ENCODE measurements around the gene TMEM235. TPM values are rescaled to one million over a fixed set of nuclear protein-coding genes. Genes with fewer than 3 reads are reported as not detected.

The TMEM235 gene
- total and polyA plus RNA-seq, 4 donors, result 0.02 TPM; not detected in 3

DNA sequence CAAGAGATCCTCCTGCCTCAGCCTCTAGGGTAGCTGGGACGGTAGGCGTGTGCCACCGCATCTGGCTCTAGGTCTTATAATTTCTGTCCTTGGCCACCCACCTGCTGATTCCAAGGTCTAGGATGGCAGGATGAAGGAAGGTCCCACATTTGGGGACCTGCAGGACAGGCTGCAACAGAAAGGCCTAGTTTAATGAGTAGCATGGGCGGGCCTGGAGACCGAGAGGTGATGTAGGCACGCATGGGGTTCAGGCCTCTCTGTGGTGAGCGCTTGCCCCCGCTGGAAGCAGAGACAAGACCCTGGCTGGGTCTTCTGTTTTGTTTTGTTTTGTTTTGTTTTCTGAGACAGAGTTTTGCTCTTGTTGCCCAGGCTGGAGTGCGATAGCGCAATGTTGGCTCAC is 33.7 kb downstream of the TMEM235 start:
- no peak overlapping the region for H3K4me3 ChIP-seq (ENCODE audit: low read depth in 1 of 3, low read length in 3 of 3)
- H3K9me3 ChIP-seq (ENCODE audit: control insufficient read depth in 4 of 4, low read length in 3 of 4), result no peaks in the 10 kb centered on the region
- DNase-seq (ENCODE audit: low spot score), result no peak
- peak overlapping the region in 1 of 2 donors; percentile 48 for H3K9ac ChIP-seq (ENCODE audit: low read depth in 1 of 2, low read length in 2 of 2)
- H3K27ac ChIP-seq (ENCODE audit: low read depth in 1 of 2, low read length in 2 of 2), result peak overlapping the region; percentile 9 to 76
- H3K4me1 ChIP-seq (ENCODE audit: control insufficient read depth in 4 of 4, insufficient read depth in 4 of 4, low read length in 3 of 4), result peaks cover 10 to 24% (median 19%) of the 10 kb centered on the region in 4 donors
- WGBS, result 95% methylated on average over 10 of the region's 10 CpGs
- H3K27me3 ChIP-seq (ENCODE audit: control insufficient read depth in 4 of 4, insufficient read depth in 4 of 4, low read length in 3 of 4), result no peaks in the 10 kb centered on the region
- no peaks in the 10 kb centered on the region for H3K36me3 ChIP-seq (ENCODE audit: control insufficient read depth in 4 of 4, insufficient read depth in 3 of 4, low read depth in 1 of 4, low read length in 3 of 4)
- TF ChIP-seq EGR1 (IDR thresholded peaks at IDR 0.05; ENCODE audit: low read depth in 2 of 2), result no peak
- TF ChIP-seq RAD21 (IDR thresholded peaks at IDR 0.05), result no peak
- no peak for TF ChIP-seq RXRA (IDR thresholded peaks at IDR 0.05)
- TF ChIP-seq NR2F2 (IDR thresholded peaks at IDR 0.05), result no peak

DNA sequence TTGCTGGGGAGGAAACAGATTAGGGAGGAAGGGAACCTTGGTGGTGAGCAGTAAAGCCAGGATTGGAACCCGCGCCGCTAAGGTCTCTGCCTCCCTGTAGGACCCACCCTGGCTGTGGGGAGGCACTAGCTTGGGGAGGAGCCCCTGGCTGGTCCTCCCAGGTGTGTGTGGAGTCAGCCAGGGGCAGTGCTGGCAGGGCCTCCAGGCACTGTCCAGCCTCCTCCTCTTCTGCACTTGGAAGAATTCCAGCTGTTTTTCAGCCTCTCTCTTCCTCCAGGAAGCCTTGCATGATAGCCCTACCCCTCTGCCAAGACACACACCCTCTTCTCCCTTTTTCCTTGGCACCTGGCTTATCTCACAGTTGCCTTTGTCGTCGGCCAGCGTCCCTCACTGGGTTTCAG is 34.8 kb downstream of the TMEM235 start:
- peaks cover 10 to 24% (median 20%) of the 10 kb centered on the region in 4 donors for H3K4me1 ChIP-seq (ENCODE audit: control insufficient read depth in 4 of 4, insufficient read depth in 4 of 4, low read length in 3 of 4)
- no peaks in the 10 kb centered on the region for H3K9me3 ChIP-seq (ENCODE audit: control insufficient read depth in 4 of 4, low read length in 3 of 4)
- WGBS, result 69% methylated on average over 6 of the region's 6 CpGs
- H3K27ac ChIP-seq (ENCODE audit: low read depth in 1 of 2, low read length in 2 of 2), result peak overlapping the region; percentile 9 to 76
- H3K9ac ChIP-seq (ENCODE audit: low read depth in 1 of 2, low read length in 2 of 2), result peak overlapping the region in 1 of 2 donors; percentile 47
- TF ChIP-seq SP1 (IDR thresholded peaks at IDR 0.05) (no peak), NR2F2 (IDR thresholded peaks at IDR 0.05) (peak; percentile 20)
- no peaks in the 10 kb centered on the region for H3K36me3 ChIP-seq (ENCODE audit: control insufficient read depth in 4 of 4, insufficient read depth in 3 of 4, low read depth in 1 of 4, low read length in 3 of 4)
- H3K27me3 ChIP-seq (ENCODE audit: control insufficient read depth in 4 of 4, insufficient read depth in 4 of 4, low read length in 3 of 4), result no peaks in the 10 kb centered on the region
- H3K4me3 ChIP-seq (ENCODE audit: low read depth in 1 of 3, low read length in 3 of 3), result no peak overlapping the region
- DNase-seq (ENCODE audit: low spot score), result no peak

DNA sequence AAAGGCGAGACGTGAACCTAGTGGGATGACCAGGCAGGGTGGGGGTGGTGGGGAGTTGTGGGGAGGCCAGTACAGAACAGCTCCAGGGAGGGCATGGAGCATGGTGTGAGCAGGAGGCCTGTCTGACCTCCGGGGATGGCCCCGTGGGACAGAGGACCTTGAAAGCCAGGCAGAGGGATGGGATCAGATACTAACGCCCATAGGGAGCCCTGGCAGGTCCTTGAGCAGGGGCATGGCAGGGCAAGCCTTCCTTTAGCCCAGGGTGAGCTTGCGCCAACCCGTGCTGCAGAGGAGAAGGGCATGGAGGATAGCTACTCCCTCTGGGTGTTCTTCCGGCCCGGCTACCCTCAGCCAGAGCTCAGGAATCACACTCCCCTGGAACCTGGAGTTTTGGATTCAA is 35.3 kb downstream of the TMEM235 start:
- DNase-seq (ENCODE audit: low spot score), result peak; percentile 32
- no peaks in the 10 kb centered on the region for H3K9me3 ChIP-seq (ENCODE audit: control insufficient read depth in 4 of 4, low read length in 3 of 4)
- H3K4me3 ChIP-seq (ENCODE audit: low read depth in 1 of 3, low read length in 3 of 3), result no peak overlapping the region
- H3K9ac ChIP-seq (ENCODE audit: low read depth in 1 of 2, low read length in 2 of 2), result no peak overlapping the region
- no peaks in the 10 kb centered on the region for H3K27me3 ChIP-seq (ENCODE audit: control insufficient read depth in 4 of 4, insufficient read depth in 4 of 4, low read length in 3 of 4)
- no peak for TF ChIP-seq NR2F2 (IDR thresholded peaks at IDR 0.05)
- TF ChIP-seq RAD21 (IDR thresholded peaks at IDR 0.05), result no peak
- TF ChIP-seq, protein P1, sequence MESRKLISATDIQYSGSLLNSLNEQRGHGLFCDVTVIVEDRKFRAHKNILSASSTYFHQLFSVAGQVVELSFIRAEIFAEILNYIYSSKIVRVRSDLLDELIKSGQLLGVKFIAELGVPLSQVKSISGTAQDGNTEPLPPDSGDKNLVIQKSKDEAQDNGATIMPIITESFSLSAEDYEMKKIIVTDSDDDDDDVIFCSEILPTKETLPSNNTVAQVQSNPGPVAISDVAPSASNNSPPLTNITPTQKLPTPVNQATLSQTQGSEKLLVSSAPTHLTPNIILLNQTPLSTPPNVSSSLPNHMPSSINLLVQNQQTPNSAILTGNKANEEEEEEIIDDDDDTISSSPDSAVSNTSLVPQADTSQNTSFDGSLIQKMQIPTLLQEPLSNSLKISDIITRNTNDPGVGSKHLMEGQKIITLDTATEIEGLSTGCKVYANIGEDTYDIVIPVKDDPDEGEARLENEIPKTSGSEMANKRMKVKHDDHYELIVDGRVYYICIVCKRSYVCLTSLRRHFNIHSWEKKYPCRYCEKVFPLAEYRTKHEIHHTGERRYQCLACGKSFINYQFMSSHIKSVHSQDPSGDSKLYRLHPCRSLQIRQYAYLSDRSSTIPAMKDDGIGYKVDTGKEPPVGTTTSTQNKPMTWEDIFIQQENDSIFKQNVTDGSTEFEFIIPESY (IDR thresholded peaks at IDR 0.05), result no peak
- no peak for TF ChIP-seq RXRA (IDR thresholded peaks at IDR 0.05)
- TF ChIP-seq SP1 (IDR thresholded peaks at IDR 0.05), result no peak
- 87% methylated on average over 9 of the region's 9 CpGs for WGBS
- peak overlapping the region in 1 of 2 donors; percentile 76 for H3K27ac ChIP-seq (ENCODE audit: low read depth in 1 of 2, low read length in 2 of 2)
- peaks cover 10 to 24% (median 20%) of the 10 kb centered on the region in 4 donors for H3K4me1 ChIP-seq (ENCODE audit: control insufficient read depth in 4 of 4, insufficient read depth in 4 of 4, low read length in 3 of 4)
- no peaks in the 10 kb centered on the region for H3K36me3 ChIP-seq (ENCODE audit: control insufficient read depth in 4 of 4, insufficient read depth in 3 of 4, low read depth in 1 of 4, low read length in 3 of 4)

DNA sequence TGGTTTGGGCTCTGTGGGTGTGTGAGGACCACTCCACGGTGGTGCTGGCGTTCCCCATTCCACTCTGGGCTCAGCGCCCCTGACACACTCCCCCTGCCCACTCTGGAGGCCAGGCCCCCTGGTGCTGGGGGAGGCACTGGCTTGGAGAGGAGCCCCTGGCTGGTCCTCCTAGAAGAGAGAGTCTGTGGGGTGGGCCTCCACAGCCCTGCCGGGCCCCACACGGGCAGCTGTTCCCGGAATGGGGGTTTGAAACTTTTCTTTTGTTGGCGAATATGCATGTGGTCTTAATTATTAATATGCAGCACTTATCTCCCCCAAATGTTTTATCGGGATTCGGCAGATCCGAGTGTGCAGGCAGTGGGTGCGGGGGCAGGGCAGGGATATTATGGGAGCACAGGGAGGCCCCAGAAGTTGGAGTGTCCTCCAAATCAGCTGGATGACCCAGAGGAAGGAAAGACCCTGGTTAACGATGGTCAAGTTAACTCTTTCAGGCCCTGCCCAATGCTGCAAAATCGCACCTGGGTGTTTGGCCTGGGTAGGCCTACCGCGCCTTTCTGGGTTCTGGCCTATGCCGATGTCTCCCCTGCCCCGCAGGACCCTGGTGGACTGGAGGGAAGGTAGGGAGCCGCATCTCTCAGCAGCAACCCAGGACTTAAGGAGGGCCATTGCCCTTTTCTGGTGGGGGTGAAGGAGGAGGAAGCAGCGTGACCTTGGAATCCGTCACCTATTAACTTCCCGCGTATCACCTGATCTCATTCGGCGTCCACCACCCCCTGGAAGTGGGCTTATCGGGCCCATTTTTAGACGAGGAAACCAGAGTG is 36.0 kb downstream of the TMEM235 start:
- H3K9me3 ChIP-seq (ENCODE audit: control insufficient read depth in 4 of 4, low read length in 3 of 4), result no peaks in the 10 kb centered on the region
- peak overlapping the region in 1 of 2 donors; percentile 76 for H3K27ac ChIP-seq (ENCODE audit: low read depth in 1 of 2, low read length in 2 of 2)
- WGBS, result 83% methylated on average over 26 of the region's 26 CpGs

More for the DNA sequence above, 36.0 kb downstream of the TMEM235 start:
- no peak overlapping the region for H3K4me3 ChIP-seq (ENCODE audit: low read depth in 1 of 3, low read length in 3 of 3)
- DNase-seq (ENCODE audit: low spot score), result peak; percentile 32
- H3K27me3 ChIP-seq (ENCODE audit: control insufficient read depth in 4 of 4, insufficient read depth in 4 of 4, low read length in 3 of 4), result no peaks in the 10 kb centered on the region
- peaks cover 10 to 24% (median 20%) of the 10 kb centered on the region in 4 donors for H3K4me1 ChIP-seq (ENCODE audit: control insufficient read depth in 4 of 4, insufficient read depth in 4 of 4, low read length in 3 of 4)
- no peak for TF ChIP-seq NR2F2 (IDR thresholded peaks at IDR 0.05)
- no peak for TF ChIP-seq TAF1 (conservative IDR thresholded peaks at IDR 0.05)
- no peak for TF ChIP-seq YY1 (IDR thresholded peaks at IDR 0.05)
- TF ChIP-seq, protein P2, sequence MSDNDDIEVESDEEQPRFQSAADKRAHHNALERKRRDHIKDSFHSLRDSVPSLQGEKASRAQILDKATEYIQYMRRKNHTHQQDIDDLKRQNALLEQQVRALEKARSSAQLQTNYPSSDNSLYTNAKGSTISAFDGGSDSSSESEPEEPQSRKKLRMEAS (IDR thresholded peaks at IDR 0.05), result no peak
- H3K9ac ChIP-seq (ENCODE audit: low read depth in 1 of 2, low read length in 2 of 2), result no peak overlapping the region
- no peaks in the 10 kb centered on the region for H3K36me3 ChIP-seq (ENCODE audit: control insufficient read depth in 4 of 4, insufficient read depth in 3 of 4, low read depth in 1 of 4, low read length in 3 of 4)

Measured in liver (tissue), 9 donors.